NCI-H1694 treated with DMSO at 0.1 percent for 48 hours (cell line): ENCODE results near the gene GPC6.
A peak's percentile ranks its signal among the peaks of the same experiment; 100 is the strongest.

Experiments
- DNase-seq: peaks from one replicate; lab custom pipeline; 2025; lab: John Stamatoyannopoulos, UW

GPC6 gene

DNA sequence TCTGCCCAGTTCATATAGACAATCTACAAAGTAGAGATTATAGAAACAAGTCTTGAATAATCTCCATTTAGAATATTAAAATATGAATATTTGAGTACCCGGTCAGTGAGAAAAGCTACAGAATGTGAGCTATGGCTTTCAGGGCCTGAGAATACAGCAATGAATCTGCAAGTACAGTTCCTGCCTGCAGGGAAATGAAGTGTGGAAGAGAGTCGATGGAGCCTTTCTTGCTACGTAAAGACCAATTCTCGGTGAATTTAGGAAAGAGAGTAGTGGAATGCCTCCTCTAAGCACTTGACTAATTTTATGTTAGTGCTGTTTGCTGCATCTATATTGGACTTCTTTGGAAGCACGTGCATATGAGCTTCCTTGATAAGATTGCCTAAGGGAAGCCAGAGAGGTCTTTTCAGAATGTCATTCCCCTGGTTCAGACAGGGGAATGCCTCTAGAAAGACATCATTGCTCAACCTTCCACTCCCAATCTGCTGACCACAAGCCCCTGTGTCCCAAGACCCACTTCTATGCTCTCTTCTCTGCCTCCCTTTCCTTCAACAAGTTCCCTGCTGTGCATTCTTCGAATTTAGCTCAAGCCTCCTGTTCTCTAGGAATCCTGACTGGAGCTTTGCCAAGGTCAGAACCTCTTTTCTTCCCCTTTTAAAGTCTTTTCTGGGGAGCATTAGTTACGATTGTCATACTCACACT is 41.9 kb downstream of the GPC6 start:
- no peak for DNase-seq

DNA sequence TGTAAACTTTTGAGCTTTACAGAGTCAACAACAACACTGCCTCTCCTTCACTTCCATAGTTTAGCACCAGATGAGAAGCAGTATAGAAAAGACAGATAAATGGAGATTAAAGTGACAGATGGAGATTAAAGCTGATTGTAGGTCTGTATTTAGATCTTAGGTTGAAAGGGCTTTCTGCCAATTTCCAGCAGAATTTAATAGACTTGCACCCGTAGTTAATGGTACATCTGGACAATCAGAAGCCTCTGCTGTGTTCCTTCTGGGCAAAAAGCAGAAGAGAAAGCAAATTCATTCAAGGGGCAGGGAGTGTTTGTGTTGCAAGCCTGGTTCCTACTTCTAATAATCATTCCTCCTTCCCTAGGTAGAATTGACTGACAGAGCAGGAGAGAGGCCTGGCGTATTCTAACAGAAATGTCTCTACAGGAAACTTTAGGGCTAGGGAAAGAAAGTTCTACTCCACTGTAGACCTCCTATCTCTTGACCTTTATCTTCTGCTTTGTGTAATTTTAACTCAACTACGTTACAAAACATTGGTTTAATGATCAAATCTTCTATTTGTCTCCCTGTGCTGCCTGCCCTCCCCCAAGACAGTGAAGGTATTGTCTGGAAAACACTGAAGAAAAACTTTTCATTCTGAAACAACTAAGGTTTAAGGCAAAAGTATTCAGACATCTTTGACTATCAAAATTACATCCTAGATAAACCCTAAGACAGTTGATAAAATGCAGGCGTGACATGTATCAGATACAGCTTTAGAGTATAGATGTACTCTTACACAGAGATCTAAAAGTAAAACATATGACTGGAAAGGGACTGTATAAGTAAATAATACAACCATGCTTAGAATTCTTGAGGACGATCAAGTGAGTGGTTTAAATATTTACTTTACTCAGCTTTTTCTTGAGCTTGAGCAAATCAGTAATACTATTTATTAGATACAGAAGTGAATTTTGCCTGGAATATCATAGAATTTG is 44.4 kb downstream of the GPC6 start:
- DNase-seq: peak; percentile 97

DNA sequence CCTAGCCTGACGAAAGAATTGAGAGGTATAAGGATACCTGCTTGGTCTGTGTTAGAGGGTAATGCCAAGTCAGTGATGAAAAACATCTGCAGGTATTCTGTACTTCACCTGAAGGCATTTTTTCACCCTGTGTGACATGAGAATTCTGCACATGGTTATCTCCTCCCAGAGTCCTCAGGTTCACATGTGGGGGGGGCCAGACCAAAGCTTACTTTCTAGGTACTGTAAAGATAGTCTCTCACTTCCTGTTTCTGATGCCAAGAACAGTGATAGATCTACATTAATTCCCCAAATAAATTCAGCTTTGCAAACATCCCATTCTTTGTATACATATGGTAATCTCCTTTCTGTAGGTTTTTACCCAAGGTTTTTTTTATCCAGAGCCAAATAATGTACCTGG is 53.4 kb downstream of the GPC6 start:
- no peak for DNase-seq

GRCh38 chr13:93280688-93281087 is 54.1 kb downstream of the GPC6 start:
- no peak for DNase-seq

DNA sequence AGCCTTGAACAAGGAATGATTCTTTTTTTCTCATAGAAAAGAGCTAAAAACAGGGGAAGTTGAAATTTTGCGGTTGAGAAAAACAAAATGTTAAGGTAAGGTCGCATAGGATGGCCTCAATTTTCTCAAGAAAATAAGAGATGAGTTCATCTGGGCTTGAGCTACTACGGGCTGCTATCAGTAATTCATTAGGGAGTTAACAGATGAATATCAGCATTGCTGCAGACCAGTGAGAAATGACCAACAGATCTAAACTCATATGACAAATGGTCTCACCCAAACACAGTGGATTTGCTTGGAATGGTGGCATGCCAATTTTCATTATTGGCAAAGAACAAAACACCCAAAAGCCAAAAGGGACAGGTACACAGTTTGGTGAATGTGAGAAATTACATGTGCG is 56.6 kb downstream of the GPC6 start:
- DNase-seq: no peak

DNA sequence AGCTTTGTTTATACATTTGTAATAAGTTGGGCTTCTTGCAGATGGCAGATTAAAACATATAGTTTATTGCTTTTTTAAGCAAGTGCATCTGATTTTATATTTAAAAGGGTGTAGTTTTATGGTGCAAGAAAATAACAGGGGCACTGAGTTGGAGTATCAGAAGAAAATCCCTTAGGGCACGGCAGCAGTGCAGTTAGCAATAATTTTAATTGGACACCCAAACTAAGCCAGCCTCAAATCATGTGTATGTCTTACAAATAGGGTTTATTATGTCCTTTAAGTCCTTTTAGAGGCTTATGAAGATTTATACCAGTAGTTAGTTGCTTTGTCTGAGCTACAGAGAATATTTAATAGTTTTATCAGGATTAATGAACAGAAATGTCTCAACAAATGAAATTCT is 57.5 kb downstream of the GPC6 start:
- DNase-seq: no peak

DNA sequence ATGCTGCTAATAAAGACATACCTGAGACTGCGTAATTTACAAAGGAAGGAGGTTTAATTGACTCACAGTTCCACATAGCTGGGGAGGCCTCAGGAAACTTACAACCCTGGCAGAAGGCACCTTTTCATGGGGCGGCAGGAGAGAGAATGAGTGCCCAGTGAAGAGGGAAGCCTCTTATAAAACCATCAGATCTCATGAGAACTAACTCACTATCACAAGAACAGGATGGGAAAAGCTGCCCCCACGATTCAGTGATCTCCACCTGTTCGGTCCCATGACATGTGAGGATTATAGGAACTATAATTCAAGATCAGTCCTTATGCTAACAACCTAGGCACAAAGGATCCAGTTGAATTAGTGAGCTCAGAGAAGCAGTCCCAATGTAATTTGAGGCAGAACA is 59.4 kb downstream of the GPC6 start:
- no peak for DNase-seq

DNA sequence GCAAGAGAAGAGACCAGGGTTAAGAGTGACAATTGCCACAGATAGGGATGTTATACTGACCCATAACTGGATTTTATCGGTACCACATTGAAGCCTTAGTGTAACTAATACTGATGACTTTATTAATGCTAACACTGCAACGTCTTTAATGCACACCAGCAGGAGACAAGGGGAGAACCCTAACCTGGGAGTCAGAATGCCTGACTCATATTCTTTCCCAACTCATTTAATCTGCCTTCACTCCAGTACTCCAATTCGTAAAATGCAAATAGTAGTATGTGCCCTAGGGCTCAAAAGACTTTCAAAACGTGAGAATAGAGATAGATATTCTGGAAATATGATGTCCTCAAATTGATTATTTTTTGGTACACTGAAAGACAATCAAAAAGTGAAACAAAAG is 62.4 kb downstream of the GPC6 start:
- DNase-seq: no peak

DNA sequence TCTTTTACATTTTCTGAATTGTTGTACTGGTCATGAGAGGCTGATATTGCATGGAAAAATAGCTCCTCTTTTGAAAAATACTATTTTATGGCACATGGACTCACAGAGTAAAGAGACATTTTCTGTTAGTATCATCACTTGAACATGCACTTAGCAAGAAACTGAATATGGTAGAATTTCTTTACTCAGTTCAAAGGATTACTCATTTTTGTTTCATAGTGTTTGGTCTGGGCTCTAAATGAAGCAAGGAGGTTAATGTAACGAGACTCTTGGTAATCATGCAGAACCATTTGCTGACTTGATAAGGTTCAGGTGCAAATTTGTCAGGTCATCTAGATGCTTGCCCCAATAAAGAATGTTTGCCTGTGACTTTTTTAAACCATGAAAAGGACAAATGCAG is 63.2 kb downstream of the GPC6 start:
- no peak for DNase-seq

DNA sequence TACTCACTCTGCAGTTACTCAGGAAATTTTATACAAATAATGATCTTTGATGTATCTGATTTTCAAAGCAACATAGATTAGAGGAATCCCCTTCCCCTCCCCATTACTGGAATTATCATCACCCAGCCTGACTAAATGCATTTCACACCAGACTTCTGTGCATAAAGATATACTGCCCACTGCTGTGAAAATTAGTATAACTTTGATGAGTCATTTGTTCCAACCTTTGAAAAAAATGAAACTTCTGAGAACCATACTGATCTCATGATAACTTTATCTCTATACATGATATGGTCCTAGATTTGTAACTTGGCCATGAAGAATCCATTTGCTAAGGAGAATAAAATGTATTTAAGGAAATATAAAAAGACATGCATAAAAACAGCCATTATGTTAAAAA is 63.9 kb downstream of the GPC6 start:
- DNase-seq: no peak

GRCh38 chr13:93292366-93292765 is 65.8 kb downstream of the GPC6 start:
- no peak for DNase-seq

- DNase-seq: no peak
Observed at GRCh38 chr13:93293710-93294109, 67.1 kb downstream of the GPC6 start.

- no peak for DNase-seq
Observed at GRCh38 chr13:93296584-93296983, 70.0 kb downstream of the GPC6 start.

- DNase-seq: no peak
Observed at GRCh38 chr13:93298713-93299112, 72.1 kb downstream of the GPC6 start.

- DNase-seq: no peak
Observed at GRCh38 chr13:93304134-93304533, 77.5 kb downstream of the GPC6 start.

- DNase-seq: peak; percentile 19
Observed at GRCh38 chr13:93304868-93305613, 78.4 kb downstream of the GPC6 start.

GRCh38 chr13:93305886-93306285 is 79.3 kb downstream of the GPC6 start:
- DNase-seq: no peak

- DNase-seq: no peak
Observed at GRCh38 chr13:93307136-93307535, 80.5 kb downstream of the GPC6 start.

DNA sequence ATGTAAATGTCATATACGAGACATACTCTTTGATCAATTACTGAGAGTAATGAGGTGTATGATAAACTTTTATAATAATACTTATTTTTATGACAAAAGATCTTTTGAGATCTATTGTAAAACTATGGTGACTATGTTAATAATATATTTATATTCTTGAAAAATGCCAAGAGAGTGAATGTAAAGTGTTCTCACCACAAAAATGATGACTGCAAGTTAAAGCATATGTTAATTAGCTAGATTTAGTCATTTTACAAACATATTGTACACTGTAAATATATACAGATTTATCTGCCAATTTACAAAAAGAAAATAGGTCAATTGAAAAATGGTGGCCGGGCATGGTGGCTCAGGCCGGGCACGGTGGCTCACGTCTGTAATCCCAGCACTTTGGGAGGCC is 81.0 kb downstream of the GPC6 start:
- DNase-seq: no peak

DNA sequence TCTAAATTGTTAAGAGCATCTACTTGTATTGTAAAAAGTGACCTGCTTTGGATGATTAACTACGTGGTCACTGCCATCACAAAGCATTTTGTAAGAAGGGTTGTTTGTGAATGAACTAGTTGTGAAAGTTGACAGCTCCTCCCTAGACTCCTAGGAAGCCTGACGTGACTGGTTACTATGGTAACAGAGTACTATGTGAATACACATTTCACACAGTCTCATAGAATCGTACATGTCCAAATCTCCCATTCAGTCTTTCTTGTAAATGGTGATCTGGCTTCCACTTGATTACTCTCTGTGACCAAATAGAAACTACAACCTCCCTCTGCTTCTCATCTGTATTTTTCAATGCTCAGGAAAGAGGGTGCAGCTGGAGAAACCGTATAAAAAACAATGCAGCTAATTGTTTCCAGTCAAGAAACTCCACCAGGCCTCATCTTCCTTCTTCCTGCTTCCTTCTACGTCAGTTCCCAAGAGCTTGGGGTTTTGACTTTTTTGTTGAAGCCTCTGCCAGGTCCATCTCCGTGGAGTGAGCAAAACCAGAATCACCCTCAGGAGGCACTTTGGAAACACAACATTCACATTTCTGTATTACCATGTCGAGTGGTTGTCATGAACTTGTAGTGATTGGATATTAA is 83.4 kb downstream of the GPC6 start:
- DNase-seq: no peak

GRCh38 chr13:93316841-93317240 is 90.2 kb downstream of the GPC6 start:
- no peak for DNase-seq
